H9 (cell line): ENCODE data around the gene KDM4C. TPM values are rescaled to one million over a fixed set of nuclear protein-coding genes. Genes with fewer than 3 reads are reported as not detected.

Experiments
- DNase-seq: peaks from one replicate; pipeline ENCODE4 v3.0.0-alpha.2; 2017
- H2AFZ ChIP-seq: one replicate; pipeline ENCODE4 v1.6.1; 2013; ENCODE audit warnings: mild to moderate bottlenecking, low read length, control low read depth, moderate library complexity
- H2AK5ac ChIP-seq: 2 replicates; pipeline ENCODE4 v1.6.1; 2013; ENCODE audit warnings: low read length, control low read depth, mixed read lengths; ENCODE audit not compliant: insufficient read length
- H2BK120ac ChIP-seq: one replicate; pipeline ENCODE4 v1.6.1; 2013; ENCODE audit warnings: low read depth, mild to moderate bottlenecking, low read length, control low read depth, inconsistent platforms; ENCODE audit not compliant: poor library complexity, severe bottlenecking
- H2BK12ac ChIP-seq: 2 replicates; pipeline ENCODE4 v1.6.1; 2013; ENCODE audit warnings: low read length, control low read depth, mixed read lengths, low read depth; ENCODE audit not compliant: insufficient read length
- H2BK15ac ChIP-seq: 2 replicates; pipeline ENCODE4 v1.6.1; 2013; ENCODE audit warnings: low read depth, low read length, control low read depth
- H2BK20ac ChIP-seq: one replicate; pipeline ENCODE4 v1.6.1; 2013; ENCODE audit warnings: low read depth, mild to moderate bottlenecking, low read length, control low read depth, inconsistent platforms; ENCODE audit not compliant: poor library complexity, severe bottlenecking
- H2BK5ac ChIP-seq: 2 replicates; pipeline ENCODE4 v1.6.1; 2013; ENCODE audit warnings: low read length, control low read depth, mixed read lengths; ENCODE audit not compliant: insufficient read length
- H3K14ac ChIP-seq: 2 replicates; pipeline ENCODE4 v1.6.1; 2013; ENCODE audit warnings: low read length, control low read depth; ENCODE audit not compliant: insufficient read depth
- H3K18ac ChIP-seq: 2 replicates; pipeline ENCODE4 v1.6.1; 2013; ENCODE audit warnings: low read depth, mild to moderate bottlenecking, mixed read lengths, low read length, control low read depth; ENCODE audit not compliant: insufficient read length
- H3K23ac ChIP-seq: 2 replicates; pipeline ENCODE4 v1.6.1; 2013; ENCODE audit warnings: low read length, control low read depth, mixed read lengths, low read depth; ENCODE audit not compliant: insufficient read length
- H3K23me2 ChIP-seq: 2 replicates; pipeline ENCODE4 v1.6.1; 2013; ENCODE audit warnings: low read depth, mild to moderate bottlenecking, mixed read lengths, low read length, control low read depth; ENCODE audit not compliant: insufficient read length, poor library complexity, severe bottlenecking
- H3K27ac ChIP-seq: 2 replicates; pipeline ENCODE4 v1.5.1; 2013; ENCODE audit warnings: low read length, control low read depth, mixed read lengths, low read depth; ENCODE audit not compliant: insufficient read length
- H3K27me3 ChIP-seq: 2 replicates; pipeline ENCODE4 v1.6.1; 2013; ENCODE audit warnings: low read length, control low read depth, inconsistent platforms; ENCODE audit not compliant: insufficient read depth
- H3K4ac ChIP-seq: 2 replicates; pipeline ENCODE4 v1.6.1; 2013; ENCODE audit warnings: low read depth, mild to moderate bottlenecking, control low read depth, inconsistent platforms, low read length, moderate library complexity
- H3K4me1 ChIP-seq: 2 replicates; pipeline ENCODE4 v1.6.1; 2013; ENCODE audit warnings: low read length, control low read depth, inconsistent platforms; ENCODE audit not compliant: insufficient read depth
- H3K4me2 ChIP-seq: 2 replicates; pipeline ENCODE4 v1.6.1; 2013; ENCODE audit warnings: low read length, control low read depth, mixed read lengths; ENCODE audit not compliant: insufficient read length, insufficient read depth
- H3K56ac ChIP-seq: 2 replicates; pipeline ENCODE4 v1.6.1; 2013; ENCODE audit warnings: low read depth, mild to moderate bottlenecking, mixed read lengths, low read length, control low read depth; ENCODE audit not compliant: insufficient read length
- H3K79me1 ChIP-seq: 2 replicates; pipeline ENCODE4 v1.6.1; 2013; ENCODE audit warnings: low read depth, mild to moderate bottlenecking, moderate library complexity, low read length, control low read depth, inconsistent platforms; ENCODE audit not compliant: insufficient read depth, poor library complexity, severe bottlenecking
- H3K79me2 ChIP-seq: 2 replicates; pipeline ENCODE4 v1.6.1; 2013; ENCODE audit warnings: low read length, control low read depth, inconsistent platforms; ENCODE audit not compliant: insufficient read depth
- H3K9ac ChIP-seq: 2 replicates; pipeline ENCODE4 v1.6.1; 2013; ENCODE audit warnings: low read length, control low read depth, mixed read lengths; ENCODE audit not compliant: insufficient read length; ENCODE audit errors: extremely low read depth
- H3K9me3 ChIP-seq: one replicate; pipeline ENCODE4 v1.6.1; 2013; ENCODE audit warnings: low read depth, low read length, inconsistent platforms; ENCODE audit not compliant: control insufficient read depth
- H3T11ph ChIP-seq: one replicate; pipeline ENCODE4 v1.6.1; 2013; ENCODE audit warnings: mild to moderate bottlenecking, low read length, control low read depth, inconsistent platforms
- H4K20me1 ChIP-seq: one replicate; pipeline ENCODE4 v1.6.1; 2013; ENCODE audit not compliant: control insufficient read depth, insufficient read length, insufficient read depth
- H4K5ac ChIP-seq: 2 replicates; pipeline ENCODE4 v1.6.1; 2013; ENCODE audit warnings: low read depth, mild to moderate bottlenecking, mixed read lengths, low read length, control low read depth; ENCODE audit not compliant: insufficient read length
- H4K8ac ChIP-seq: replicated peaks from 2 replicates; pipeline ENCODE4 v1.6.1; 2013; ENCODE audit warnings: low read length, control low read depth, mixed read lengths, low read depth; ENCODE audit not compliant: insufficient read length
- H4K91ac ChIP-seq: 2 replicates; pipeline ENCODE4 v1.6.1; 2013; ENCODE audit warnings: low read depth, mild to moderate bottlenecking, moderate library complexity, mixed read lengths, low read length, control low read depth; ENCODE audit not compliant: insufficient read length
- H3K27ac Mint-ChIP-seq, 3 experiments: 2 replicates in 2 of 3; 3 replicates in 1 of 3; pipeline ENCODE4 v1.8.0; 2020 to 2021; ENCODE audit warnings: mixed read lengths in 3 of 3, mild to moderate bottlenecking in 1 of 3, moderate library complexity in 1 of 3
- H3K27me3 Mint-ChIP-seq: 2 replicates; pipeline ENCODE4 v1.8.0; 2021; ENCODE audit warnings: low read depth, mild to moderate bottlenecking, moderate library complexity, mixed read lengths
- H3K36me3 Mint-ChIP-seq, 3 experiments: 2 replicates in 2 of 3; 3 replicates in 1 of 3; pipeline ENCODE4 v1.8.0; 2020 to 2021; ENCODE audit warnings: low read depth in 3 of 3, mixed read lengths in 3 of 3; ENCODE audit not compliant: insufficient read depth in 1 of 3
- H3K4me1 Mint-ChIP-seq, 2 experiments: 2 replicates each; pipeline ENCODE4 v1.8.0; 2020; ENCODE audit warnings: mixed read lengths in 2 of 2
- H3K4me3 Mint-ChIP-seq, 2 experiments: 2 replicates in 1 of 2; 3 replicates in 1 of 2; pipeline ENCODE4 v1.8.0; 2020 to 2021; ENCODE audit warnings: mild to moderate bottlenecking in 2 of 2, mixed read lengths in 2 of 2, moderate library complexity in 1 of 2
- H3K9me3 Mint-ChIP-seq, 2 experiments: 2 replicates in 1 of 2; 3 replicates in 1 of 2; pipeline ENCODE4 v1.8.0; 2020; ENCODE audit warnings: mild to moderate bottlenecking in 2 of 2, mixed read lengths in 2 of 2, moderate library complexity in 1 of 2
- WGBS: extraction: QIAGEN DNeasy Blood & Tissue Kit; methylation state at CpG from one replicate; pipeline ENCODE4 v1.1.7; 2013; ENCODE audit warnings: missing lambda C conversion rate, low lambda C conversion rate, mixed read lengths; ENCODE audit not compliant: insufficient read length; ENCODE audit errors: extremely low coverage; 5-methylcytosine and 5-hydroxymethylcytosine counted together
- total RNA-seq: library from RNA; stranded (reverse); gene quantifications from 2 replicates; pipeline ENCODE4 v1.2.1, GENCODE V29; 2021
- TF ChIP-seq, protein P1 (sequence below): fragments of 200-600 bp; sonication (generic); conservative IDR thresholded peaks from 3 replicates; pipeline ENCODE4 v1.8.0; 2021; ENCODE audit warnings: antibody characterized with exemption, mild to moderate bottlenecking

The KDM4C gene
- total RNA-seq, 1 experiment from 2014 or later, result 24.0 TPM

DNA sequence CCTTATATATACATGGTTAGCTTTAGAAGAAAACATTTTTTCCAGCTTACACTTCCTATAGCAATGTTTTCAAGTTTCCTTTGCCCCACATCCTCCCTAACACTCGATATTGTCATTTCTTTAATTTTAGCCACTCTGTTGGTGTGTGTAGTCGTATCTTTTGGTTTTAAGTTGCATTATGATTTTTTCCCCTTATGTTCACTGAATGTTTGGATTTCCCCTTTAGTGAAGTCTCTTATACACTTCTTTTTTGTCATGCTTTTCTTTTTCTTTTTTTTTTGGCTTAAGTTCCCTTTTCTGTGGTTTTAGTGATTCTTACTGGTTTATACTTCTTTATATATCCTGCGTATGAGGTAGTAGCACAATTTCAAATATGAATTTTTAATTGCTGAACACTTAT, 58.8 kb downstream of the KDM4C start:
- Histone ChIP-seq H3K79me1 (no peaks in the 10 kb centered on the region), H3K79me2 (no peaks in the 10 kb centered on the region), H3K9ac (no peak overlapping the region), H4K5ac (no peak overlapping the region), H2BK20ac (no peak overlapping the region), H2BK120ac (no peak overlapping the region), H3K56ac (no peak overlapping the region), H3K14ac (no peak overlapping the region), H3T11ph (no peak overlapping the region), H3K4me2 (no peak overlapping the region), H3K4ac (no peak overlapping the region), H4K20me1 (no peaks in the 10 kb centered on the region), H2BK12ac (no peak overlapping the region), H3K9me3 (no peaks in the 10 kb centered on the region), H2BK5ac (no peak overlapping the region), H4K91ac (no peak overlapping the region), H2BK15ac (no peak overlapping the region), H2AK5ac (no peak overlapping the region), H3K23ac (no peak overlapping the region), H3K23me2 (no peaks in the 10 kb centered on the region), H3K27me3 (no peaks in the 10 kb centered on the region), H3K27ac (no peak overlapping the region), H3K4me1 (peaks cover 3% of the 10 kb centered on the region; the same call in 1 of the 2 replicates), H2AFZ (no peak overlapping the region), H4K8ac (no peak overlapping the region), H3K18ac (no peak overlapping the region)
- H3K4me3 Mint-ChIP-seq, result no peak overlapping the region
- peaks cover 0 to 8% (median 4%) of the 10 kb centered on the region in 3 experiments; a peak in 3 of 7 replicates for H3K36me3 Mint-ChIP-seq
- H3K9me3 Mint-ChIP-seq, result no peaks in the 10 kb centered on the region
- no CpG with 5 or more reads among the region's 3 CpGs for WGBS
- DNase-seq, result no peak
- TF ChIP-seq, protein P1, sequence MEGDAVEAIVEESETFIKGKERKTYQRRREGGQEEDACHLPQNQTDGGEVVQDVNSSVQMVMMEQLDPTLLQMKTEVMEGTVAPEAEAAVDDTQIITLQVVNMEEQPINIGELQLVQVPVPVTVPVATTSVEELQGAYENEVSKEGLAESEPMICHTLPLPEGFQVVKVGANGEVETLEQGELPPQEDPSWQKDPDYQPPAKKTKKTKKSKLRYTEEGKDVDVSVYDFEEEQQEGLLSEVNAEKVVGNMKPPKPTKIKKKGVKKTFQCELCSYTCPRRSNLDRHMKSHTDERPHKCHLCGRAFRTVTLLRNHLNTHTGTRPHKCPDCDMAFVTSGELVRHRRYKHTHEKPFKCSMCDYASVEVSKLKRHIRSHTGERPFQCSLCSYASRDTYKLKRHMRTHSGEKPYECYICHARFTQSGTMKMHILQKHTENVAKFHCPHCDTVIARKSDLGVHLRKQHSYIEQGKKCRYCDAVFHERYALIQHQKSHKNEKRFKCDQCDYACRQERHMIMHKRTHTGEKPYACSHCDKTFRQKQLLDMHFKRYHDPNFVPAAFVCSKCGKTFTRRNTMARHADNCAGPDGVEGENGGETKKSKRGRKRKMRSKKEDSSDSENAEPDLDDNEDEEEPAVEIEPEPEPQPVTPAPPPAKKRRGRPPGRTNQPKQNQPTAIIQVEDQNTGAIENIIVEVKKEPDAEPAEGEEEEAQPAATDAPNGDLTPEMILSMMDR, result no peak
- no peaks in the 10 kb centered on the region for H3K27me3 Mint-ChIP-seq
- H3K27ac Mint-ChIP-seq, result no peak overlapping the region; a peak in 1 of 7 replicates
- peaks cover 24 to 27% of the 10 kb centered on the region in 2 experiments for H3K4me1 Mint-ChIP-seq
